ENCODE results near the gene RAB5A.
"Not testable (repeated sequence)": the region's sequence is repeated elsewhere in the genome, so short reads cannot be mapped to it uniquely, and the experiment has no call there.

DNA sequence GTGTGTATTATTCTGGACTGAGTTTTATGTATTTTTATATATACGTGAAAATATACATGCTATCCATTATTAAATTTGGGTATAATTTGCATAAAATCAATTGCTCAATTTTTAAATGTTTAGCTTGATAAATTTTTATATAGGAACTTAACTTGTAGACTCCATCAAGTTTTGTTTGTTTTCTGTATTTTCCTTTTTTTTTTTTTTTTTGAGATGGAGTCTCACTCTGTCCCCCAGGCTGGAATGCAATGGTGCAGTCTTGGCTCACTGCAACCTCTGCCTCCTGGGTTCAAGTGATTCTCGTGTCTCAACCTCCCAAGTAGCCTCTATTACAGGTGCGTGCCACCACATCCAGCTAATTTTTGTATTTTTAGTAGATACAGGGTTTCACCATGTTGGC, 69.2 kb downstream of the RAB5A start:
- TF ChIP-seq EZH2phosphoT487 (IDR thresholded peaks at IDR 0.05; ENCODE audit: insufficient read depth, low read depth); EZH2 (IDR thresholded peaks at IDR 0.05; ENCODE audit: insufficient read depth, poor library complexity, severe bottlenecking): not testable (repeated sequence)
